Measurements from ENCODE around the gene NGEF.

GRCh38 chr2:233022561-233022960 lies 9.5 kb upstream of the NGEF start:
- TF ChIP-seq EZH2 (IDR thresholded peaks at IDR 0.05; ENCODE audit: borderline replicate concordance, low read length) (no peak), CTCF (IDR thresholded peaks at IDR 0.05; ENCODE audit: low read length) (no peak)

Data from OCI-LY1 (cell line).